Bronchial epithelial cell (primary cell): ENCODE measurements around the gene DENND1A. TPM values are rescaled to one million over a fixed set of nuclear protein-coding genes. Genes with fewer than 3 reads are reported as not detected.

Source experiments
- DNase-seq: peaks from one replicate; pipeline ENCODE4 v3.0.0-alpha.2; 2010; ENCODE audit warnings: low read depth
- FAIRE-seq: peaks from 2 replicates; lab custom pipeline; 2011; peaks lifted over from hg19 to GRCh38; lab: Jason Lieb, UNC
- H3K27me3 ChIP-seq: 2 replicates; pipeline ENCODE4 v1.5.1; 2011; ENCODE audit warnings: low read length; ENCODE audit not compliant: control insufficient read depth, insufficient read depth
- H3K36me3 ChIP-seq: 2 replicates; pipeline ENCODE4 v1.5.1; 2011; ENCODE audit warnings: low read length; ENCODE audit not compliant: control insufficient read depth, insufficient read depth
- H3K4me3 ChIP-seq: 2 replicates; pipeline ENCODE4 v1.5.1; 2011; ENCODE audit warnings: mild to moderate bottlenecking, low read depth, low read length, control low read depth
- CTCF ChIP-seq: IDR thresholded peaks from 2 replicates; pipeline ENCODE4 v1.5.1; 2011; ENCODE audit warnings: mild to moderate bottlenecking, moderate library complexity, low read length, control low read depth, inconsistent platforms; ENCODE audit not compliant: insufficient read depth, severe bottlenecking
- total RNA-seq: library from RNA; depleted of rRNA; stranded (reverse); fragments of >200 nt; gene quantifications from 2 replicates; pipeline ENCODE4 v1.2.1, GENCODE V29; 2014

The DENND1A gene
- total RNA-seq, 1 donor from 2014 or later = 6.1 TPM

- no peaks in the 10 kb centered on the region for H3K36me3 ChIP-seq
- H3K4me3 ChIP-seq = no peak overlapping the region
- DNase-seq (no peak), FAIRE-seq (no peak)
- no peaks in the 10 kb centered on the region for H3K27me3 ChIP-seq
- TF ChIP-seq CTCF = no peak
Observed at GRCh38 chr9:123722378-123722777, 207.5 kb downstream of the DENND1A start.

GRCh38 chr9:123718188-123718587 is 211.7 kb downstream of the DENND1A start:
- no peaks in the 10 kb centered on the region for H3K27me3 ChIP-seq
- no peak for TF ChIP-seq CTCF
- FAIRE-seq (no peak), DNase-seq (no peak)
- no peak overlapping the region for H3K4me3 ChIP-seq
- H3K36me3 ChIP-seq = no peaks in the 10 kb centered on the region

GRCh38 chr9:123717581-123718175 is 212.2 kb downstream of the DENND1A start:
- FAIRE-seq (no peak), DNase-seq (no peak)
- Histone ChIP-seq H3K27me3 (no peaks in the 10 kb centered on the region), H3K36me3 (no peaks in the 10 kb centered on the region), H3K4me3 (no peak overlapping the region)
- no peak for TF ChIP-seq CTCF

GRCh38 chr9:123716339-123716945 is 213.5 kb downstream of the DENND1A start:
- Histone ChIP-seq H3K27me3 (no peaks in the 10 kb centered on the region), H3K36me3 (no peaks in the 10 kb centered on the region), H3K4me3 (no peak overlapping the region)
- no peak for TF ChIP-seq CTCF
- no peak for FAIRE-seq
- DNase-seq = no peak

GRCh38 chr9:123715258-123715657 is 214.7 kb downstream of the DENND1A start:
- Histone ChIP-seq H3K4me3 (no peak overlapping the region), H3K36me3 (no peaks in the 10 kb centered on the region), H3K27me3 (no peaks in the 10 kb centered on the region)
- no peak for TF ChIP-seq CTCF
- DNase-seq (no peak), FAIRE-seq (no peak)
